PC-3 (cell line): Measurements from ENCODE around the gene FAM124A. TPM values are rescaled to one million over a fixed set of nuclear protein-coding genes. Genes with fewer than 3 reads are reported as not detected.
A peak's percentile ranks its signal among the peaks of the same experiment; 100 is the strongest.

Experiments used
- ATAC-seq: fragments of 200-7000 bp; cut with Tn5 transposase; 2 replicates; pipeline ENCODE4 v1.9.1; 2020; ENCODE audit warnings: mild to moderate bottlenecking, moderate library complexity
- BruUV-seq: library from RNA; stranded (reverse); fragments of 400-500 nt; replicated peaks from 2 replicates; lab custom pipeline; 2021; lab: Mats Ljungman, UMichigan
- CTCF ChIA-PET: fragments of 300-600 bp; sonication (Branson Sonifier 250); formaldehyde crosslinking; loops from one replicate; lab custom pipeline; 2022; ENCODE audit warnings: antibody characterized with exemption; lab: Charles Lee
- POLR2A ChIA-PET: fragments of 300-600 bp; sonication (Branson Sonifier 250); formaldehyde crosslinking; loops from one replicate; lab custom pipeline; 2022; ENCODE audit warnings: antibody characterized with exemption; ENCODE audit not compliant: unreplicated experiment; lab: Charles Lee
- DNase-seq: peaks from one replicate; pipeline ENCODE4 v3.0.0-alpha.2; 2015
- H2AFZ ChIP-seq: fragments of 300-600 bp; sonication (generic); 2 replicates; pipeline ENCODE4 v1.6.0; 2016; ENCODE audit warnings: antibody characterized with exemption, low read length
- H3F3A ChIP-seq: fragments of 300-600 bp; sonication (generic); one replicate; pipeline ENCODE4 v1.6.0; 2017; ENCODE audit warnings: antibody characterized with exemption, low read length, control low read depth, mild to moderate bottlenecking; ENCODE audit not compliant: unreplicated experiment
- H3K27ac ChIP-seq: fragments of 300-600 bp; sonication (generic); 2 replicates; pipeline ENCODE4 v1.5.1; 2016; ENCODE audit warnings: mild to moderate bottlenecking, low read length
- H3K27me3 ChIP-seq: fragments of 300-600 bp; sonication (generic); 2 replicates; pipeline ENCODE4 v1.6.1; 2016; ENCODE audit warnings: low read length, mixed read lengths
- H3K36me3 ChIP-seq: fragments of 300-600 bp; sonication (generic); 2 replicates; pipeline ENCODE4 v1.6.1; 2016; ENCODE audit warnings: low read depth, mixed run types, low read length, mixed read lengths
- H3K4me1 ChIP-seq: fragments of 300-600 bp; sonication (generic); 2 replicates; pipeline ENCODE4 v1.5.1; 2016; ENCODE audit warnings: low read length; ENCODE audit not compliant: insufficient read depth
- H3K4me2 ChIP-seq: fragments of 300-600 bp; sonication (generic); 2 replicates; pipeline ENCODE4 v1.6.0; 2016; ENCODE audit warnings: low read length
- H3K4me3 ChIP-seq: fragments of 300-600 bp; sonication (generic); 2 replicates; pipeline ENCODE4 v1.5.1; 2016; ENCODE audit warnings: mild to moderate bottlenecking, low read length, mixed read lengths
- H3K79me2 ChIP-seq: fragments of 300-600 bp; sonication (generic); 2 replicates; pipeline ENCODE4 v1.6.1; 2017; ENCODE audit warnings: low read length, mixed read lengths
- H3K9ac ChIP-seq: fragments of 300-600 bp; sonication (generic); 2 replicates; pipeline ENCODE4 v1.6.0; 2016; ENCODE audit warnings: mild to moderate bottlenecking, low read length
- H3K9me2 ChIP-seq: fragments of 300-600 bp; sonication (generic); replicated peaks from 2 replicates; pipeline ENCODE4 v1.6.1; 2016; ENCODE audit warnings: mixed run types, low read length, mixed read lengths
- H3K9me3 ChIP-seq: fragments of 300-600 bp; sonication (generic); 2 replicates; pipeline ENCODE4 v1.6.1; 2016; ENCODE audit warnings: low read length, mixed read lengths
- H4K20me1 ChIP-seq: fragments of 300-600 bp; sonication (generic); 2 replicates; pipeline ENCODE4 v1.6.1; 2016; ENCODE audit warnings: low read length, mixed read lengths
- CTCF ChIP-seq: fragments of 300-600 bp; sonication (generic); conservative IDR thresholded peaks from 2 replicates; pipeline ENCODE4 v1.5.1; 2017; ENCODE audit warnings: antibody characterized with exemption, low read depth, mild to moderate bottlenecking, low read length
- EZH2 ChIP-seq: fragments of 300-600 bp; sonication (generic); IDR thresholded peaks from one replicate; pipeline ENCODE4 v1.6.1; 2017; ENCODE audit warnings: antibody characterized with exemption, mild to moderate bottlenecking, low read length; ENCODE audit not compliant: unreplicated experiment
- EZH2phosphoT487 ChIP-seq: fragments of 300-600 bp; sonication (generic); IDR thresholded peaks from 2 replicates; pipeline ENCODE4 v1.6.1; 2018; ENCODE audit warnings: mild to moderate bottlenecking, antibody characterized with exemption, low read length, borderline replicate concordance
- intact Hi-C: fragments of 100-400 bp; cut with micrococcal nuclease; formaldehyde crosslinking; loops from 2 replicates; pipeline ENCODE4 v1.9.0; 2023
- total RNA-seq: library from RNA; depleted of rRNA; stranded (reverse); fragments of >200 nt; gene quantifications from 2 replicates; pipeline ENCODE4 v1.2.3, GENCODE V29; 2014

Gene FAM124A
- total RNA-seq, 1 experiment from 2014 or later: 1.1 TPM

- CTCF ChIA-PET: no interaction called here
- H3K9ac ChIP-seq: no peak overlapping the region
Observed at GRCh38 chr13:51313619-51314018, 91.4 kb downstream of the FAM124A start.

GRCh38 chr13:51317262-51317661, 95.1 kb downstream of the FAM124A start:
- no peaks in the 10 kb centered on the region for H4K20me1 ChIP-seq
- DNase-seq (peak; percentile 76), ATAC-seq (peak; percentile 84)
- no peaks in the 10 kb centered on the region for H3K79me2 ChIP-seq
- no peaks in the 10 kb centered on the region for H3K9me3 ChIP-seq
- BruUV-seq: no TSS peak
- no peaks in the 10 kb centered on the region for H3K9me2 ChIP-seq
- POLR2A ChIA-PET: no interaction called here
- H3F3A ChIP-seq: no peaks in the 10 kb centered on the region
- no peak for TF ChIP-seq EZH2
- TF ChIP-seq CTCF: no peak
- no peak for TF ChIP-seq EZH2phosphoT487
- no peak overlapping the region for H2AFZ ChIP-seq
- H3K9ac ChIP-seq: peak overlapping the region; percentile 35; the same call in 1 of the 2 replicates
- peak overlapping the region; percentile 85 for H3K27ac ChIP-seq
- no peaks in the 10 kb centered on the region for H3K36me3 ChIP-seq
- H3K4me2 ChIP-seq: peak overlapping the region; percentile 51
- H3K27me3 ChIP-seq: no peaks in the 10 kb centered on the region
- peaks cover 17% of the 10 kb centered on the region for H3K4me1 ChIP-seq
- intact Hi-C loops: no loop called here
- CTCF ChIA-PET: no interaction called here
- H3K4me3 ChIP-seq: no peak overlapping the region

More at GRCh38 chr13:51313619-51314018, 91.4 kb downstream of the FAM124A start:
- no peaks in the 10 kb centered on the region for H4K20me1 ChIP-seq
- no peak overlapping the region for H3K27ac ChIP-seq
- no TSS peak for BruUV-seq
- ATAC-seq: no peak
- no peaks in the 10 kb centered on the region for H3K27me3 ChIP-seq
- POLR2A ChIA-PET: no interaction called here
- H3F3A ChIP-seq: no peaks in the 10 kb centered on the region
- intact Hi-C loops: no loop called here
- no peak overlapping the region for H2AFZ ChIP-seq
- no peaks in the 10 kb centered on the region for H3K36me3 ChIP-seq
- H3K4me1 ChIP-seq: peaks cover 17% of the 10 kb centered on the region
- H3K9me2 ChIP-seq: no peaks in the 10 kb centered on the region
- no peak overlapping the region for H3K4me2 ChIP-seq
- no peak for DNase-seq
- no peaks in the 10 kb centered on the region for H3K9me3 ChIP-seq
- TF ChIP-seq EZH2phosphoT487 (no peak), CTCF (no peak), EZH2 (no peak)
- no peaks in the 10 kb centered on the region for H3K79me2 ChIP-seq
- no peak overlapping the region for H3K4me3 ChIP-seq

- no peaks in the 10 kb centered on the region for H3K9me3 ChIP-seq
- BruUV-seq: no TSS peak
- intact Hi-C loops: no loop called here
Observed at GRCh38 chr13:51318015-51318414, 95.8 kb downstream of the FAM124A start.

More at GRCh38 chr13:51318015-51318414, 95.8 kb downstream of the FAM124A start:
- H3K9ac ChIP-seq: peak overlapping the region; percentile 35; the same call in 1 of the 2 replicates
- H3K27me3 ChIP-seq: no peaks in the 10 kb centered on the region
- peaks cover 17% of the 10 kb centered on the region for H3K4me1 ChIP-seq
- no peaks in the 10 kb centered on the region for H3K79me2 ChIP-seq
- DNase-seq (peak; percentile 56), ATAC-seq (peak; percentile 61)
- no peak overlapping the region for H2AFZ ChIP-seq
- POLR2A ChIA-PET: no interaction called here
- no peaks in the 10 kb centered on the region for H3K36me3 ChIP-seq
- H4K20me1 ChIP-seq: no peaks in the 10 kb centered on the region
- no peaks in the 10 kb centered on the region for H3F3A ChIP-seq
- CTCF ChIA-PET: no interaction called here
- no peaks in the 10 kb centered on the region for H3K9me2 ChIP-seq
- H3K27ac ChIP-seq: peak overlapping the region; percentile 85
- peak overlapping the region; percentile 51; the same call in 1 of the 2 replicates for H3K4me2 ChIP-seq
- TF ChIP-seq EZH2phosphoT487: no peak
- no peak overlapping the region for H3K4me3 ChIP-seq
